Mucosa of stomach (tissue), 1 donor: ENCODE data around the gene BPIFB2.

Experiments used
- H3K27me3 ChIP-seq: one replicate; pipeline ENCODE4 v1.7.0; 2013; ENCODE audit warnings: mild to moderate bottlenecking, low read length; ENCODE audit not compliant: control insufficient read depth, insufficient read depth
- H3K36me3 ChIP-seq: one replicate; pipeline ENCODE4 v1.7.0; 2013; ENCODE audit warnings: low read length; ENCODE audit not compliant: control insufficient read depth, insufficient read depth
- H3K4me1 ChIP-seq: one replicate; pipeline ENCODE4 v1.7.0; 2013; ENCODE audit warnings: mild to moderate bottlenecking, low read length; ENCODE audit not compliant: control insufficient read depth, insufficient read depth
- H3K4me3 ChIP-seq: one replicate; pipeline ENCODE4 v1.7.0; 2013; ENCODE audit warnings: low read length
- H3K9ac ChIP-seq: one replicate; pipeline ENCODE4 v1.7.0; 2013; ENCODE audit warnings: mild to moderate bottlenecking, low read length, moderate library complexity
- H3K9me3 ChIP-seq: one replicate; pipeline ENCODE4 v1.7.0; 2013; ENCODE audit warnings: mild to moderate bottlenecking, low read length, moderate library complexity; ENCODE audit not compliant: control insufficient read depth
- donor health status: Pancreatic carcinoma.

BPIFB2 gene

GRCh38 chr20:33008336-33009213 lies 1.1 kb downstream of the BPIFB2 start:
- Histone ChIP-seq H3K4me1 (no peaks in the 10 kb centered on the region), H3K36me3 (no peaks in the 10 kb centered on the region)

GRCh38 chr20:33009214-33010132 lies 2.0 kb downstream of the BPIFB2 start:
- Histone ChIP-seq H3K27me3 (no peaks in the 10 kb centered on the region), H3K4me1 (no peaks in the 10 kb centered on the region), H3K9me3 (no peaks in the 10 kb centered on the region), H3K36me3 (no peaks in the 10 kb centered on the region), H3K4me3 (no peak overlapping the region), H3K9ac (no peak overlapping the region)

More at GRCh38 chr20:33008336-33009213, 1.1 kb downstream of the BPIFB2 start:
- Histone ChIP-seq H3K27me3 (no peaks in the 10 kb centered on the region), H3K4me3 (no peak overlapping the region), H3K9me3 (no peaks in the 10 kb centered on the region), H3K9ac (no peak overlapping the region)

- Histone ChIP-seq H3K36me3 (no peaks in the 10 kb centered on the region), H3K9me3 (no peaks in the 10 kb centered on the region), H3K27me3 (no peaks in the 10 kb centered on the region), H3K4me3 (no peak overlapping the region), H3K4me1 (no peaks in the 10 kb centered on the region), H3K9ac (no peak overlapping the region)
Observed at GRCh38 chr20:33010133-33010504, 2.6 kb downstream of the BPIFB2 start.

- no peak overlapping the region for H3K4me3 ChIP-seq
- H3K4me1 ChIP-seq, result no peaks in the 10 kb centered on the region
- no peaks in the 10 kb centered on the region for H3K27me3 ChIP-seq
- no peak overlapping the region for H3K9ac ChIP-seq
- no peaks in the 10 kb centered on the region for H3K36me3 ChIP-seq
- no peaks in the 10 kb centered on the region for H3K9me3 ChIP-seq
Observed at GRCh38 chr20:33010674-33011449, 3.4 kb downstream of the BPIFB2 start.

GRCh38 chr20:33012327-33013189 lies 5.1 kb downstream of the BPIFB2 start:
- H3K4me1 ChIP-seq, result no peaks in the 10 kb centered on the region
- H3K9ac ChIP-seq, result no peak overlapping the region
- no peaks in the 10 kb centered on the region for H3K36me3 ChIP-seq
- H3K4me3 ChIP-seq, result no peak overlapping the region
- H3K27me3 ChIP-seq, result no peaks in the 10 kb centered on the region
- H3K9me3 ChIP-seq, result no peaks in the 10 kb centered on the region

GRCh38 chr20:33013701-33014326 lies 6.3 kb downstream of the BPIFB2 start:
- Histone ChIP-seq H3K9me3 (no peaks in the 10 kb centered on the region), H3K9ac (no peak overlapping the region), H3K4me1 (no peaks in the 10 kb centered on the region), H3K36me3 (no peaks in the 10 kb centered on the region), H3K4me3 (no peak overlapping the region), H3K27me3 (no peaks in the 10 kb centered on the region)

- Histone ChIP-seq H3K9ac (no peak overlapping the region), H3K9me3 (no peaks in the 10 kb centered on the region), H3K27me3 (no peaks in the 10 kb centered on the region), H3K4me1 (no peaks in the 10 kb centered on the region), H3K4me3 (no peak overlapping the region), H3K36me3 (no peaks in the 10 kb centered on the region)
Observed at GRCh38 chr20:33014336-33015113, 7.0 kb downstream of the BPIFB2 start.

- no peaks in the 10 kb centered on the region for H3K36me3 ChIP-seq
- no peaks in the 10 kb centered on the region for H3K9me3 ChIP-seq
- no peaks in the 10 kb centered on the region for H3K27me3 ChIP-seq
- no peaks in the 10 kb centered on the region for H3K4me1 ChIP-seq
- no peak overlapping the region for H3K4me3 ChIP-seq
- no peak overlapping the region for H3K9ac ChIP-seq
Observed at GRCh38 chr20:33015114-33015484, 7.6 kb downstream of the BPIFB2 start.

GRCh38 chr20:33015700-33016580 lies 8.4 kb downstream of the BPIFB2 start:
- Histone ChIP-seq H3K9ac (no peak overlapping the region), H3K27me3 (no peaks in the 10 kb centered on the region), H3K36me3 (no peaks in the 10 kb centered on the region), H3K4me3 (no peak overlapping the region), H3K4me1 (no peaks in the 10 kb centered on the region), H3K9me3 (no peaks in the 10 kb centered on the region)
